SK-N-MC (cell line): ENCODE measurements around the gene VEZF1.

ENCODE experiments used
- EZH2 ChIP-seq: fragments of 200-600 bp; sonication (generic); IDR thresholded peaks from one replicate; pipeline ENCODE4 v1.6.1; 2017; ENCODE audit warnings: antibody characterized with exemption
- FOXP2 ChIP-seq: optimal IDR thresholded peaks from 2 replicates; pipeline ENCODE3; 2011; ENCODE audit warnings: mild to moderate bottlenecking, moderate library complexity; ENCODE audit not compliant: insufficient read depth; ENCODE audit errors: extremely low read length, control extremely low read depth
- POLR2AphosphoS5 ChIP-seq: IDR thresholded peaks from 2 replicates; pipeline ENCODE4 v1.6.1; 2012; ENCODE audit warnings: mild to moderate bottlenecking, low read depth, low read length, borderline replicate concordance

GRCh38 chr17:57931488-57932137, 56.4 kb downstream of the VEZF1 start:
- no peak for TF ChIP-seq EZH2
- no peak for TF ChIP-seq FOXP2
- TF ChIP-seq POLR2AphosphoS5: no peak
